ENCODE data around the gene PLCD4.
A peak's percentile ranks its signal among the peaks of the same experiment; 100 is the strongest.

Gene PLCD4

GRCh38 chr2:218607436-218608115 is at the start of gene PLCD4:
Gene PLCD4, plus strand, starts transcription at chr2:218607899. Its CDS starts 7,841 bp downstream, at chr2:218615740.
- DNase-seq (ENCODE audit: low read depth): no peak

GRCh38 chr2:218557941-218558340 is 49.8 kb upstream of the PLCD4 start:
- DNase-seq (ENCODE audit: low read depth): no peak

- no peak for DNase-seq (ENCODE audit: low read depth)
Measured at GRCh38 chr2:218558986-218559385, 48.7 kb upstream of the PLCD4 start.

- no peak for DNase-seq (ENCODE audit: low read depth)
Measured at GRCh38 chr2:218564056-218564455, 43.6 kb upstream of the PLCD4 start.

GRCh38 chr2:218566296-218566695 is 41.4 kb upstream of the PLCD4 start:
- no peak for DNase-seq (ENCODE audit: low read depth)

- DNase-seq (ENCODE audit: low read depth): no peak
Measured at GRCh38 chr2:218567797-218568189, 39.9 kb upstream of the PLCD4 start.

GRCh38 chr2:218568190-218569037 is 39.3 kb upstream of the PLCD4 start, which contains the start of the genes CNOT9 and USP37:
Gene CNOT9, plus strand, starts transcription at chr2:218568839. Its CDS starts 116 bp downstream, at chr2:218568955.
Gene USP37, minus strand, starts transcription at chr2:218568351. Its CDS starts 9,698 bp downstream, at chr2:218558653.
- peak; percentile 100 for DNase-seq (ENCODE audit: low read depth)

GRCh38 chr2:218569038-218569431 is 38.7 kb upstream of the PLCD4 start:
- DNase-seq (ENCODE audit: low read depth): peak; percentile 31

GRCh38 chr2:218569661-218570500 is 37.8 kb upstream of the PLCD4 start:
- DNase-seq (ENCODE audit: low read depth): no peak

- DNase-seq (ENCODE audit: low read depth): no peak
Measured at GRCh38 chr2:218570850-218571249, 36.8 kb upstream of the PLCD4 start.

- DNase-seq (ENCODE audit: low read depth): no peak
Measured at GRCh38 chr2:218576854-218577253, 30.8 kb upstream of the PLCD4 start.

GRCh38 chr2:218577482-218578220 is 30.0 kb upstream of the PLCD4 start:
- DNase-seq (ENCODE audit: low read depth): no peak

- no peak for DNase-seq (ENCODE audit: low read depth)
Measured at GRCh38 chr2:218578272-218578877, 29.3 kb upstream of the PLCD4 start.

- DNase-seq (ENCODE audit: low read depth): no peak
Measured at GRCh38 chr2:218582076-218582475, 25.6 kb upstream of the PLCD4 start.

- no peak for DNase-seq (ENCODE audit: low read depth)
Measured at GRCh38 chr2:218583983-218584850, 23.5 kb upstream of the PLCD4 start.

- no peak for DNase-seq (ENCODE audit: low read depth)
Measured at GRCh38 chr2:218585541-218585940, 22.2 kb upstream of the PLCD4 start.

GRCh38 chr2:218605432-218605831 is 2.3 kb upstream of the PLCD4 start:
- DNase-seq (ENCODE audit: low read depth): no peak

- DNase-seq (ENCODE audit: low read depth): no peak
Measured at GRCh38 chr2:218615868-218616315, 8.2 kb downstream of the PLCD4 start.

- no peak for DNase-seq (ENCODE audit: low read depth)
Measured at GRCh38 chr2:218618102-218618860, 10.6 kb downstream of the PLCD4 start.
